SW480 (cell line): ENCODE measurements around the gene EPHA10.

Experiments
- DNase-seq: peaks from one replicate; pipeline ENCODE4 v3.0.0-alpha.2; 2016; ENCODE audit warnings: low spot score

Gene EPHA10

DNA sequence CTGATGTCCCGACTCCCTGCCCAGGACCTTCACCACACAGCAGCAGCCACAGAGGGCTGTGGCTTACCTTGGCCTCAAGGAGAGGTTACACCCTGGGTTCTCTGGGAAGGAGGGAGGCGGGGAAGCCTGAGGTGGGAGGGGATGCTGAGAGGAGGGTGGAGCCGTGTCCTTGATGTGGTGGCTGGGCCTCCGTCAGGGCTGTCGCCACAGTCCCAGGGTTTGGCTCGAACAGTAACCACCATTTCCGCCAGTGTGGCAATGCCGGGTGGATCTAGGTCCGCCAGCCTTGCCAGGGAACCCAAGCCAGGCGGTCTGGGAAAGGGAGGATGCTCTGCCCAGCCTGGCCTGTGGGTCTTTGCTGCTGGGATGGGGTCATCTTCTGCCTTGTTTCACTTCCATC lies 91.0 kb downstream of the EPHA10 start:
- DNase-seq, result peak; percentile 87

DNA sequence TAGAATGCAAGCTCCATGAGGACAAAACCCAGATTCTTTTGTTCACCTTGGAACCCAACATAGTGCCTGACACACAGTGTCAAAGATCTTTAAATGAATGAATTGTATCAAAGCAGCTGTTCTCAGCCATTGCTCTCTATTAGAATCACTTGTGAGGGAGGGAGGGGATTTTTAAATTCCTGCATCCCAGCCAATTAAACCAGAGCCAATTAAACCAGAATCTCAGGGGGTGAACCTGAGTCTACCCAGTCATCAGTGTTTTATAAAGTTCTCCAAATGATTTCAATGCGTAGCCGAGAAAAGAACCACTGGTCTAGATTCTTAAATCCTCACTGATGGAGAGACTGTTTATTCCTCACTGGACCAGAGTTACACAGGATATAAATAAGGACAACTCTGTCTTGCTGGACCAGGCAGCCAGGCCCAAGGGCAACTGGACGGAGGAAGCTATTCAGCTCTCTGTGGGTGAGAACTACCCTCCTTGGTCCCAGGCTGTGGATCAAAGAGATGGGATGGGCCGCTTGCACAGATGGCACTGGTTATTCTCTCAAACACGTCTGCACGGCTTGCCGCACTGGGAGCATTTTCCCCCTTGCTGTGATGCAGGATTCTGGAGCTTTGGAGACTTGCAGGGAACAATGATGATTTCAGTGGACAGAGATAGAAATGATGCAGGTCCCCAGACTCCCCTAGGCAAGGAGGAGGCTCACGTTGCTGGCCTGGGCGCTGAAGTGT lies 92.6 kb downstream of the EPHA10 start:
- no peak for DNase-seq

DNA sequence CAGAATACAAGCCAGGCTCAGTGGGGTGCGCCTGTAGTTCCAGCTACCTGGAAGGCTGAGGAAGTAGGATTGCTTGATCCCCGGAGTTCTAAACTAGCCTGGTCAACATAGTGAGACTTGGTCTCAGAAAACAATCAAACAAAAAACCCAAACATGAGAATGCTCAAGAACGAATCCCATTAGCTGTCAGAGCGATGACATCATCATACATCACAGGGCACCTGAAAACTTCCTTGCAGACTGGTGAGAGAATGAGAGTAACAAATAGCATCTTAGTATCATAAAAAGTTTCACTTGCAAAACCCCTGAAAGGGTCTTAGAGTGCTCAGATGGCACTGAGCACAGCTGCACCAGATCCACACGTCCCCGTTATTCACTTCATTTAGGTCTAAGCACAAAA lies 93.7 kb downstream of the EPHA10 start:
- DNase-seq, result no peak

DNA sequence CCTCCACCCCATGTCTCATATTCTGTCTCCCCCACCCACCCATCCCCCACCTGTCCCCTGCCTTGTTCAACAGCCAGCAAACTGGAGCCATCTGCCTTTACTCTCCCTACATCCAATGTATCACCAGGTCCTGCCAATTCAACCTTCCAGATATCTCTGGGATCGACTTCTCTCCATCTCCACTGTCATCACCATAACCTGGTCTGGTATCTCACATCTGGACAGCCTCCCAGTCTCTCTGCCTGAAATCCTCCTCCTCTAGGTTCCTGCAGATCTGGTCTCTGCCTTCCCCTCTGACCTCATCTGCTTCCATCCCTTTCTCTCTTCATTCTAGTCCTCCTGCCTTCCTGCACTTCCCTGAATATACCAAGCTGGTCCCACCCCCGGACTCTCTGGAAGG lies 94.8 kb downstream of the EPHA10 start:
- DNase-seq, result no peak

DNA sequence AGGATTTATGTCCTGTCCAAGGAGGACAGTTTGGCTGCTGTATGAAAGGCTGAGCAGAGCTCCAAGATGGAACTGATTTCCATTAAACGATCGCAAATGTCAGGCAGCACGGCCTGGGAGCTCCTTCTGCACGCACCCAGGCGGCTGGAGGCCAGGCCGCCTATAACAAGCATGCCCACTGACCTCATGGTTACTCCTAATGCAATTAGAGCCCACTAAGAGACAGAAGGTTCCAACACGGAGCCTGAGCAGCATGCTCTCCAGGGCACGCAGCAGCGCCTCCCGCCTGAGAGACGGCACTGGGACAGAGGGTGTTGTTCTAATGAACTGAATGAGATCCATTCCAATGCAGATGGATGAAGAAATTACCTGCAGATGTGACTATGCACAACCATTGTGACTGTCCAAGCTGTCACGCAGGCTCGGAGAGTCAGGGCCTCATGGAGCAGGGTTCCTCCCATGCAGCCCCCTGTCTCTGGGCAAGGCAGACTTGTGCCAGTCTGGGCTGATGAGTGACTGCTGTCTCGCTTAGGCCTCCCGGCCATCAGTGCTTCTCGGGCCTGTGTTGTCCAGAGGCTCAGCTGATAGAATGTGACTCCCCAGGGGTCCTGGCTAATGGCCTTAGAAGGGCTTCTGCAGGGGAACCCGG lies 97.8 kb downstream of the EPHA10 start:
- DNase-seq, result no peak

DNA sequence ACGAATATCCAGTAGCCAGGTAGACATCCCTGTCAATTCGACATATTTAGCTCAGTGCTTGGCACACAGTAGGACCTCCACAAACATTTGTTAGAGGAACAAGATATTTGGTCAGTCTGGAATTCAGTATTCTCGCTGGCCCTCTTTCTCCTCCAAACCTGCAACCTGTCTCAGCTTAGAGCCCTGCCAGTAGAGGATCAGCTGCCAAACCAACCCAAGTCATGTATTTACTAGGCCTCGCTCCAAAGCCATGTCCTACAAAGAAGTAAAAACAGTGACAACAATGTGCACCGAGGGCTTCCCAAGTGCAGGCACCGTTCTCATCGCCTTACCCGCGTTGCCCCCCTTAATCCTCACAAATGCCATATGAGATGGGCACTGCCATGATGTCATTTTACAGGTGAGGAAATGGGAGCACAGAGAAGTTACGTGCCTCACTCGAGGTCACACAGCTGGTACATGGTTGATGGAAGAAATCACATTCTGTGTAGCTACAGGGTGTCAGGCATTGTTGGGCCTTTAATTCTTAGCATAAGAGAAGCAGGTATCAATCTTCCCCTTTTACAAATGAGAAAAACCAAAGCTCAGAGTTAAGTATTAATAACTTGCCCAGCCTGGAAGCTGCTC lies 98.6 kb downstream of the EPHA10 start:
- no peak for DNase-seq
